ENCODE data around the gene ADCK1.

GRCh38 chr14:77752799-77753516, 47.0 kb upstream of the ADCK1 start:
- TF ChIP-seq CTCF (IDR thresholded peaks at IDR 0.05) (no peak), POLR2A (IDR thresholded peaks at IDR 0.05) (no peak), EP300 (IDR thresholded peaks at IDR 0.05) (no peak)
